H1 (cell line): ENCODE data around the gene MANF. TPM values are rescaled to one million over a fixed set of nuclear protein-coding genes. Genes with fewer than 3 reads are reported as not detected.

Experiments used
- CTCF ChIA-PET: fragments of 300-600 bp; sonication (Branson Sonifier 250); formaldehyde crosslinking; loops from one replicate; lab custom pipeline; 2021; ENCODE audit not compliant: partially characterized antibody; lab: Charles Lee
- POLR2A ChIA-PET: fragments of 300-600 bp; sonication (Branson Sonifier 250); formaldehyde crosslinking; loops from one replicate; lab custom pipeline; 2021; ENCODE audit warnings: inconsistent platforms; ENCODE audit not compliant: partially characterized antibody; lab: Charles Lee
- DNase-seq, 2 experiments: peaks; one replicate each; pipeline versions ENCODE4 v3.0.0 to v3.0.0-alpha.2; 2010 to 2022; ENCODE audit warnings: low spot score in 2 of 2, low read depth in 1 of 2, mixed read lengths in 1 of 2
- FAIRE-seq: peaks from 2 replicates; lab custom pipeline; 2011; peaks lifted over from hg19 to GRCh38; lab: Jason Lieb, UNC
- H2AFZ ChIP-seq: 2 replicates; pipeline ENCODE4 v1.8.1; 2012; ENCODE audit warnings: low read length, inconsistent platforms
- H2AK5ac ChIP-seq: 2 replicates; pipeline ENCODE4 v1.6.1; 2013; ENCODE audit warnings: low read depth, low read length
- H2BK120ac ChIP-seq: replicated peaks from 2 replicates; pipeline ENCODE3; 2013; ENCODE audit warnings: low read depth, low read length, inconsistent platforms
- H2BK12ac ChIP-seq: 2 replicates; pipeline ENCODE4 v1.6.1; 2013; ENCODE audit warnings: low read depth, low read length
- H2BK15ac ChIP-seq: 2 replicates; pipeline ENCODE4 v1.6.1; 2013; ENCODE audit warnings: low read length
- H2BK20ac ChIP-seq: 2 replicates; pipeline ENCODE4 v1.6.1; 2013; ENCODE audit warnings: low read length
- H2BK5ac ChIP-seq: 2 replicates; pipeline ENCODE4 v1.6.1; 2013; ENCODE audit warnings: low read depth, low read length
- H3K14ac ChIP-seq: 2 replicates; pipeline ENCODE4 v1.6.1; 2013; ENCODE audit warnings: inconsistent platforms; ENCODE audit not compliant: insufficient read length
- H3K18ac ChIP-seq: 2 replicates; pipeline ENCODE4 v1.6.1; 2013; ENCODE audit warnings: low read length; ENCODE audit errors: extremely low read depth
- H3K23ac ChIP-seq: 2 replicates; pipeline ENCODE4 v1.6.1; 2013; ENCODE audit warnings: inconsistent platforms; ENCODE audit not compliant: insufficient read length
- H3K23me2 ChIP-seq: 2 replicates; pipeline ENCODE4 v1.6.1; 2013; ENCODE audit warnings: low read depth, low read length
- H3K27ac ChIP-seq: 2 replicates; pipeline ENCODE4 v1.6.1; 2011; ENCODE audit warnings: low read depth, low read length, inconsistent platforms
- H3K27me3 ChIP-seq, 4 experiments: replicated peaks in 1 of 4; 1 replicate in 1 of 4; 2 replicates in 3 of 4; pipeline versions ENCODE4 v1.6.1 to v1.8.1; 2011 to 2013; ENCODE audit warnings: low read length in 3 of 4, mild to moderate bottlenecking in 3 of 4, inconsistent platforms in 2 of 4, mixed read lengths in 2 of 4, moderate library complexity in 1 of 4; ENCODE audit not compliant: control insufficient read depth in 3 of 4, insufficient read depth in 3 of 4; ENCODE audit errors: extremely low read depth in 1 of 4
- H3K36me3 ChIP-seq, 4 experiments: 2 replicates each; pipeline versions ENCODE4 v1.6.1 to v1.8.1; 2011 to 2013; ENCODE audit warnings: mild to moderate bottlenecking in 4 of 4, low read length in 3 of 4, moderate library complexity in 2 of 4, control low read depth in 1 of 4, inconsistent platforms in 1 of 4; ENCODE audit not compliant: insufficient read depth in 4 of 4, control insufficient read depth in 2 of 4
- H3K4ac ChIP-seq: replicated peaks from 2 replicates; pipeline ENCODE3; 2013; ENCODE audit warnings: low read length, low read depth, mixed read lengths, inconsistent platforms; ENCODE audit not compliant: insufficient read length
- H3K4me1 ChIP-seq, 4 experiments: replicated peaks in 1 of 4; 1 replicate in 1 of 4; 2 replicates in 3 of 4; pipeline versions ENCODE4 v1.6.1 to v1.8.1; 2011 to 2013; ENCODE audit warnings: low read length in 3 of 4, inconsistent platforms in 2 of 4, mixed read lengths in 1 of 4; ENCODE audit not compliant: insufficient read depth in 4 of 4, control insufficient read depth in 3 of 4
- H3K4me2 ChIP-seq, 2 experiments: 2 replicates each; pipeline versions ENCODE4 v1.6.1 to v1.8.1; 2011 to 2013; ENCODE audit warnings: low read depth in 2 of 2, low read length in 2 of 2, control low read depth in 1 of 2, inconsistent platforms in 1 of 2, mild to moderate bottlenecking in 1 of 2; ENCODE audit not compliant: insufficient read depth in 1 of 2
- H3K4me3 ChIP-seq, 4 experiments: fragments of 200-600, 300-600 bp in 1 of 4; sonication (generic), shearing (Covaris generic), sonication (Bioruptor Twin) in 1 of 4; 2 replicates each; pipeline versions ENCODE4 v1.5.1 to v1.8.1; 2011 to 2016; ENCODE audit warnings: low read length in 4 of 4, low read depth in 3 of 4, control low read depth in 2 of 4, inconsistent platforms in 2 of 4, mild to moderate bottlenecking in 2 of 4, mixed read lengths in 1 of 4, moderate library complexity in 1 of 4; ENCODE audit not compliant: insufficient read depth in 2 of 4; ENCODE audit errors: extremely low read depth in 1 of 4
- H3K56ac ChIP-seq: replicated peaks from 2 replicates; pipeline ENCODE3; 2013; ENCODE audit warnings: low read depth, mild to moderate bottlenecking, mixed read lengths, low read length, inconsistent platforms; ENCODE audit not compliant: insufficient read length
- H3K79me1 ChIP-seq: 2 replicates; pipeline ENCODE4 v1.6.1; 2013; ENCODE audit warnings: low read depth, low read length, control low read depth
- H3K79me2 ChIP-seq, 2 experiments: 2 replicates each; pipeline versions ENCODE4 v1.6.1 to v1.8.1; 2012 to 2013; ENCODE audit warnings: low read length in 2 of 2, mild to moderate bottlenecking in 2 of 2, inconsistent platforms in 1 of 2; ENCODE audit not compliant: insufficient read depth in 2 of 2, control insufficient read depth in 1 of 2
- H3K9ac ChIP-seq, 4 experiments: replicated peaks in 1 of 4; 1 replicate in 1 of 4; 2 replicates in 3 of 4; pipeline versions ENCODE4 v1.6.1 to v1.8.1; 2011 to 2013; ENCODE audit warnings: low read depth in 3 of 4, low read length in 3 of 4, control low read depth in 2 of 4, mild to moderate bottlenecking in 2 of 4, moderate library complexity in 2 of 4, inconsistent platforms in 1 of 4; ENCODE audit errors: extremely low read depth in 1 of 4
- H3K9me3 ChIP-seq, 2 experiments: 2 replicates each; pipeline versions ENCODE4 v1.6.1 to v1.8.1; 2012 to 2013; ENCODE audit warnings: mild to moderate bottlenecking in 2 of 2, moderate library complexity in 2 of 2, control low read depth in 1 of 2, inconsistent platforms in 1 of 2, low read depth in 1 of 2, low read length in 1 of 2, mixed read lengths in 1 of 2; ENCODE audit not compliant: insufficient read depth in 2 of 2
- H4K20me1 ChIP-seq, 2 experiments: replicated peaks in 1 of 2; 2 replicates each; pipeline versions ENCODE3 to v1.8.1; 2011 to 2013; ENCODE audit warnings: inconsistent platforms in 2 of 2, low read length in 2 of 2, mild to moderate bottlenecking in 1 of 2; ENCODE audit not compliant: insufficient read depth in 2 of 2, control insufficient read depth in 1 of 2
- H4K5ac ChIP-seq: 2 replicates; pipeline ENCODE4 v1.6.1; 2013; ENCODE audit warnings: low read length, low read depth, mixed read lengths, inconsistent platforms; ENCODE audit not compliant: insufficient read length
- H4K8ac ChIP-seq: 2 replicates; pipeline ENCODE4 v1.8.0; 2013; ENCODE audit warnings: mild to moderate bottlenecking, moderate library complexity, low read length, inconsistent platforms; ENCODE audit not compliant: insufficient read depth; ENCODE audit errors: extremely low read depth
- H4K91ac ChIP-seq: replicated peaks from 2 replicates; pipeline ENCODE3; 2013; ENCODE audit warnings: low read length, mixed read lengths, inconsistent platforms; ENCODE audit not compliant: insufficient read length
- BACH1 ChIP-seq: IDR thresholded peaks from 2 replicates; pipeline ENCODE4 v1.6.1; 2012; ENCODE audit warnings: low read length, improper control_type of control experiment
- BCL11A ChIP-seq, 2 experiments: IDR thresholded peaks; one replicate each; pipeline ENCODE4 v1.6.1; 2011; ENCODE audit warnings: low read depth in 2 of 2, low read length in 2 of 2, mild to moderate bottlenecking in 2 of 2
- CBX5 ChIP-seq: fragments of 300-800, 300-1000 bp; sonication (generic); IDR thresholded peaks from 2 replicates; pipeline ENCODE4 v1.7.1; 2016; ENCODE audit warnings: antibody characterized with exemption, low read length, low read depth
- CREB1 ChIP-seq: IDR thresholded peaks from 2 replicates; pipeline ENCODE4 v1.6.1; 2012; ENCODE audit warnings: inconsistent platforms
- CTBP2 ChIP-seq: IDR thresholded peaks from 2 replicates; pipeline ENCODE4 v1.7.0; 2011; ENCODE audit warnings: borderline replicate concordance, mild to moderate bottlenecking, moderate library complexity, mixed read lengths, low read length; ENCODE audit not compliant: insufficient read depth, insufficient read length
- POLR2AphosphoS5 ChIP-seq: IDR thresholded peaks from 2 replicates; pipeline ENCODE4 v1.6.1; 2011; ENCODE audit warnings: low read depth, low read length
- RFX5 ChIP-seq: IDR thresholded peaks from 2 replicates; pipeline ENCODE4 v1.6.1; 2011; ENCODE audit warnings: low read depth, low read length, improper control_type of control experiment, borderline replicate concordance
- WGBS, 2 experiments: shearing (Covaris generic) in 1 of 2; methylation state at CpG; one replicate each; pipeline versions ENCODE4 v1.1.6 to v1.1.7; 2013 to 2015; ENCODE audit warnings: low lambda C conversion rate in 2 of 2, mixed read lengths in 2 of 2, inconsistent platforms in 1 of 2, low coverage in 1 of 2, missing lambda C conversion rate in 1 of 2; ENCODE audit not compliant: insufficient replicate concordance in 2 of 2, insufficient coverage in 1 of 2, insufficient read length in 1 of 2; ENCODE audit errors: extremely low coverage in 1 of 2, missing lambda C conversion rate in 1 of 2; 5-methylcytosine and 5-hydroxymethylcytosine counted together
- polyA plus RNA-seq, 7 experiments: library from polyadenylated mRNA; depleted of rRNA in 3 of 7; stranded (reverse) in 5 of 7; unstranded in 2 of 7; fragments of >200 nt in 5 of 7; fragments of 200-250 nt in 2 of 7; gene quantifications; 1 replicate in 5 of 7; 2 replicates in 1 of 7; 4 replicates in 1 of 7; pipeline versions ENCODE4 v1.2.1 to v1.2.3, GENCODE V29; 2011 to 2013; ENCODE audit warnings: missing spikeins in 2 of 7, mixed read lengths in 2 of 7
- total RNA-seq: library from RNA; stranded (reverse); fragmentation: NEBNext Ultra II Directional; extraction: Animal tissue kit (Norgen Biotek cat#: 25700); gene quantifications from 2 replicates; pipeline ENCODE4 v1.2.1, GENCODE V29; 2021
- TF ChIP-seq, protein P1 (sequence below): IDR thresholded peaks from 2 replicates; pipeline ENCODE4 v1.6.1; 2011; ENCODE audit warnings: low read length, improper control_type of control experiment
- TF ChIP-seq, protein P2 (sequence below), 3 experiments: IDR thresholded peaks; 1 replicate in 2 of 3; 2 replicates in 1 of 3; pipeline versions ENCODE4 v1.5.1 to v1.6.1; 2011; ENCODE audit warnings: low read length in 3 of 3, mild to moderate bottlenecking in 3 of 3, inconsistent platforms in 2 of 3, low read depth in 1 of 3, moderate library complexity in 1 of 3; ENCODE audit not compliant: insufficient read depth in 1 of 3; ENCODE audit errors: control extremely low read depth in 1 of 3

Gene MANF
- total and polyA plus RNA-seq, 2 of the 8 experiments (the other 6 are each of a cell fraction or from before 2014, with no cell fraction given): 37.5 to 159 TPM

DNA sequence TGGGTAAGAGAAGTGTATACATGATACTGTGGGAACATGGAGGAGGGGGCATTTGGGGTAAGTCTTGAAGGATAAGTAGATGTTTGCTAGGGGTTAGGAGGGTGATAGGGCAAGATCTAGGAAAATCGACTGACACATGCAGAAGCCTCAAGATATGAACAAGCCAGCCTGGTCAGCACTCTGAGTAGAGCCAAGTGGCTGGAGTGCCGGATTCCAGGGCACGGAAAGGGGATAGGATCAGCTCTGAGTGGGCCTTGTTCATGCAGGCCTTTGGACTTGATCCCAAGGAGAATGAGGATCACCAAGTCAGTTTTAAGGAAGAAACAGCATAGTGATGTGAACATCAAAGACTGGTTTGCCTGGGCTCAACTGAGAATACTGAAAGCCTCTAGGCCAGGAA lies 24.3 kb upstream of the MANF start:
- Histone ChIP-seq H4K8ac (no peak overlapping the region), H2BK120ac (no peak overlapping the region), H3K36me3 (peaks cover 0 to 2% (median 0%) of the 10 kb centered on the region in 4 experiments; a peak in 2 of 8 replicates), H3K79me2 (no peaks in the 10 kb centered on the region), H4K91ac (no peak overlapping the region), H4K5ac (no peak overlapping the region), H3K4me1 (no peaks in the 10 kb centered on the region), H3K56ac (no peak overlapping the region), H3K4me2 (no peak overlapping the region), H2BK12ac (no peak overlapping the region), H3K14ac (no peak overlapping the region), H3K18ac (no peak overlapping the region), H4K20me1 (no peaks in the 10 kb centered on the region), H2BK15ac (no peak overlapping the region), H3K9ac (no peak overlapping the region), H3K9me3 (no peaks in the 10 kb centered on the region), H2BK5ac (no peak overlapping the region), H2AFZ (no peak overlapping the region), H2BK20ac (no peak overlapping the region), H3K4ac (no peak overlapping the region), H3K27ac (no peak overlapping the region), H3K23ac (no peak overlapping the region), H2AK5ac (no peak overlapping the region), H3K23me2 (no peaks in the 10 kb centered on the region), H3K27me3 (no peaks in the 10 kb centered on the region), H3K4me3 (no peak overlapping the region), H3K79me1 (no peaks in the 10 kb centered on the region)
- no peak for FAIRE-seq
- POLR2A ChIA-PET: interaction anchor here (1.4 kb wide), 1 partner anchor 24 kb away, joined by 4 read pairs; the partner anchor contains the start of gene MANF
- CTCF ChIA-PET: interaction anchor here (1.0 to 2.1 kb wide), 2 partner anchors 11 to 732 kb away, joined by 3 to 7 read pairs; no protein-coding TSS in a partner anchor
- DNase-seq: no peak
- WGBS, 2 experiments: 97% methylated on average over 3 of the region's 3 CpGs; no CpG with 5 or more reads in 1 of the 2 experiments
- TF ChIP-seq BCL11A (IDR thresholded peaks at IDR 0.05; ENCODE audit: low read depth in 2 of 2, low read length in 2 of 2): no peak
- no peak for TF ChIP-seq BACH1
- TF ChIP-seq, protein P1, sequence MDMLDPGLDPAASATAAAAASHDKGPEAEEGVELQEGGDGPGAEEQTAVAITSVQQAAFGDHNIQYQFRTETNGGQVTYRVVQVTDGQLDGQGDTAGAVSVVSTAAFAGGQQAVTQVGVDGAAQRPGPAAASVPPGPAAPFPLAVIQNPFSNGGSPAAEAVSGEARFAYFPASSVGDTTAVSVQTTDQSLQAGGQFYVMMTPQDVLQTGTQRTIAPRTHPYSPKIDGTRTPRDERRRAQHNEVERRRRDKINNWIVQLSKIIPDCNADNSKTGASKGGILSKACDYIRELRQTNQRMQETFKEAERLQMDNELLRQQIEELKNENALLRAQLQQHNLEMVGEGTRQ: no peak
- TF ChIP-seq, protein P2, sequence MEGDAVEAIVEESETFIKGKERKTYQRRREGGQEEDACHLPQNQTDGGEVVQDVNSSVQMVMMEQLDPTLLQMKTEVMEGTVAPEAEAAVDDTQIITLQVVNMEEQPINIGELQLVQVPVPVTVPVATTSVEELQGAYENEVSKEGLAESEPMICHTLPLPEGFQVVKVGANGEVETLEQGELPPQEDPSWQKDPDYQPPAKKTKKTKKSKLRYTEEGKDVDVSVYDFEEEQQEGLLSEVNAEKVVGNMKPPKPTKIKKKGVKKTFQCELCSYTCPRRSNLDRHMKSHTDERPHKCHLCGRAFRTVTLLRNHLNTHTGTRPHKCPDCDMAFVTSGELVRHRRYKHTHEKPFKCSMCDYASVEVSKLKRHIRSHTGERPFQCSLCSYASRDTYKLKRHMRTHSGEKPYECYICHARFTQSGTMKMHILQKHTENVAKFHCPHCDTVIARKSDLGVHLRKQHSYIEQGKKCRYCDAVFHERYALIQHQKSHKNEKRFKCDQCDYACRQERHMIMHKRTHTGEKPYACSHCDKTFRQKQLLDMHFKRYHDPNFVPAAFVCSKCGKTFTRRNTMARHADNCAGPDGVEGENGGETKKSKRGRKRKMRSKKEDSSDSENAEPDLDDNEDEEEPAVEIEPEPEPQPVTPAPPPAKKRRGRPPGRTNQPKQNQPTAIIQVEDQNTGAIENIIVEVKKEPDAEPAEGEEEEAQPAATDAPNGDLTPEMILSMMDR (IDR thresholded peaks at IDR 0.05; ENCODE audit: control extremely low read depth in 1 of 3, insufficient read depth in 1 of 3, low read depth in 1 of 3, low read length in 3 of 3): no peak
- no peak for TF ChIP-seq CREB1
- no peak for TF ChIP-seq POLR2AphosphoS5
- TF ChIP-seq CTBP2: no peak
- TF ChIP-seq CBX5: no peak
- no peak for TF ChIP-seq RFX5
